ENCODE measurements around the gene C1orf232.

Gene C1orf232

DNA sequence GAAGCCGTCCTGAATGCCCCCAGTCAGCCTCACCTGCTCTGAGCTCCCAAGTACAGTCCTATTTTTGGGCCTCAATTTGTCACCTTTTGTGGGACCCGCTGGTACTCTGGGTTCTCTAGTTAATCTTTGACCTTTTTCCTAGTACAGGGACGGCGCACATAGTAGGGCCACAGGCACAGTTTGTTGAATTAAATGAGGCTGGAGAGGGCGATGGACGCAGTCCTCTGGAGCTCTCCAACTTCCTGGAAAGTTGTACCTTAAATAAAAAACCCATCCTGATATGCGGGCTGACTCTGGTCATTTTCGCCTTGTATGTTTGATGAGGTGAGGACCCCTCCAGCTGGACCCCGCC lies 5.1 kb downstream of the C1orf232 start:
- no peak overlapping the region for H3K27ac ChIP-seq (ENCODE audit: low read depth, low read length)
- peaks cover 8% of the 10 kb centered on the region for H3K4me1 ChIP-seq (ENCODE audit: control insufficient read depth, insufficient read depth, low read length, unreplicated experiment)
- H3K4me3 ChIP-seq (ENCODE audit: low read depth, low read length) = peak overlapping the region; percentile 72
- no peak overlapping the region for H2AFZ ChIP-seq (ENCODE audit: low read length, unreplicated experiment)
- H3K36me3 ChIP-seq (ENCODE audit: insufficient read depth, low read length) = no peaks in the 10 kb centered on the region
- H3K27me3 ChIP-seq (ENCODE audit: insufficient read depth, low read length) = peaks cover 4% of the 10 kb centered on the region; the same call in 1 of the 2 replicates
- H3K79me2 ChIP-seq (ENCODE audit: control insufficient read depth, insufficient read depth, low read length, unreplicated experiment) = no peaks in the 10 kb centered on the region

DNA sequence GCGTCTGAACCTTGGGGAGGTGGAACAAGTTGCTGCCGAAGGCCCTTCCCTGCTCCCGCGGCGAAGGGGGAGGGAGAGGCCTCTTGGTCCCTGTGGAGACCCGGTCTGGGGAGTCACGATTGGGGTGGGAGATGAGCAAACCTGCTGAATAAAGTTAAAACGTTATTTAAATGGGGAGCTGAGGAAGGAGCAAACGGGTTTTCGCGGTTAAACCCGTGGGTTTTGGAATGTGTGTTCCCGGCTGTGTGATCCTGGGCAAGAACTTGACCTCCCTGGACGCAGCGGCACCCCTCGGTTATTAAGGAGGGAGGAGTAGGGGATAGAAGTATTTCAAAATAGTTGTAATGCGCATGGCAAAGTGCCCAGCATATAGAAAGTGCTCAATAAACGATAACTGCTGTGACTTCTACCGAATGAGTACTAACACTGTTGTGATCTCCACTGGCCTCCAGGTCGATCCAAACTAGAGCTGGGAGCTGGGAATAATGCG lies 6.5 kb downstream of the C1orf232 start:
- no peaks in the 10 kb centered on the region for H3K36me3 ChIP-seq (ENCODE audit: insufficient read depth, low read length)
- peaks cover 8% of the 10 kb centered on the region for H3K4me1 ChIP-seq (ENCODE audit: control insufficient read depth, insufficient read depth, low read length, unreplicated experiment)
- H3K79me2 ChIP-seq (ENCODE audit: control insufficient read depth, insufficient read depth, low read length, unreplicated experiment) = no peaks in the 10 kb centered on the region
- peak overlapping the region; percentile 85 for H3K4me3 ChIP-seq (ENCODE audit: low read depth, low read length)
- H3K27me3 ChIP-seq (ENCODE audit: insufficient read depth, low read length) = peaks cover 4% of the 10 kb centered on the region; the same call in 1 of the 2 replicates
- no peak overlapping the region for H3K27ac ChIP-seq (ENCODE audit: low read depth, low read length)
- H2AFZ ChIP-seq (ENCODE audit: low read length, unreplicated experiment) = peak overlapping the region; percentile 98

DNA sequence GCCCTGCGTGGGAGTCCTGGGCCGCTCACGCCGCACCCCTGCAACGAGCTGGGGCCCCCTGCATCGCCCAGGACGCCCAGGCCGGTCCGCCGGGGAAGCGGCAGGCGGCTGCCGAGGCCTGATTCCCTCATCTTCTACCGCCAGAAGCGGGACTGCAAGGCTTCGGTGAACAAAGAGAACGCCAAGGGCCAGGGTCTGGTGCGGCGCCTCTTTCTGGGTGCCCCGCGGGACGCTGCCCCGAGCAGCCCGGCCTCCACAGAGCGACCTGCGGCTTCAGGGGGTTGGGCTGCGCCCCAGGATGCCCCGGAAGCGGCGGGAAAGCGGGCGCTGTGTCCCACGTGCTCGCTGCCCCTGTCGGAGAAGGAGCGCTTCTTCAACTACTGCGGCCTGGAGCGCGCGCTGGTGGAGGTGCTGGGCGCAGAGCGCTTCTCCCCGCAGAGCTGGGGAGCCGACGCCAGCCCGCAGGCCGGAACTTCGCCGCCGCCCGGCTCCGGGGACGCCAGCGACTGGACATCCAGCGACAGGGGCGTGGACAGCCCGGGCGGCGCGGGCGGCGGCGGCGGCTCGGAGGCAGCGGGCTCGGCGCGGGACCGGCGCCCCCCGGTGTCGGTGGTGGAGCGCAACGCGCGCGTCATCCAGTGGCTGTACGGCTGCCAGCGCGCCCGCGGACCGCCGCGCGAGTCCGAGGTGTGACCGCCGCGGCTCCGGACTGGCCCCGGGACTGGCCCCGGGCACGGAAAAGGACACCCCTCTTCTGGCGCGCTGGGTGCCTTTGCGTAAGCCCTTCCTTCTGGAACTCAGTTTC lies 7.1 kb downstream of the C1orf232 start:
- Histone ChIP-seq H3K79me2 (ENCODE audit: control insufficient read depth, insufficient read depth, low read length, unreplicated experiment) (no peaks in the 10 kb centered on the region), H3K36me3 (ENCODE audit: insufficient read depth, low read length) (no peaks in the 10 kb centered on the region), H3K27me3 (ENCODE audit: insufficient read depth, low read length) (peaks cover 4% of the 10 kb centered on the region; the same call in 1 of the 2 replicates), H2AFZ (ENCODE audit: low read length, unreplicated experiment) (peak overlapping the region; percentile 98), H3K4me3 (ENCODE audit: low read depth, low read length) (peak overlapping the region; percentile 85), H3K4me1 (ENCODE audit: control insufficient read depth, insufficient read depth, low read length, unreplicated experiment) (peaks cover 8% of the 10 kb centered on the region), H3K27ac (ENCODE audit: low read depth, low read length) (no peak overlapping the region)

DNA sequence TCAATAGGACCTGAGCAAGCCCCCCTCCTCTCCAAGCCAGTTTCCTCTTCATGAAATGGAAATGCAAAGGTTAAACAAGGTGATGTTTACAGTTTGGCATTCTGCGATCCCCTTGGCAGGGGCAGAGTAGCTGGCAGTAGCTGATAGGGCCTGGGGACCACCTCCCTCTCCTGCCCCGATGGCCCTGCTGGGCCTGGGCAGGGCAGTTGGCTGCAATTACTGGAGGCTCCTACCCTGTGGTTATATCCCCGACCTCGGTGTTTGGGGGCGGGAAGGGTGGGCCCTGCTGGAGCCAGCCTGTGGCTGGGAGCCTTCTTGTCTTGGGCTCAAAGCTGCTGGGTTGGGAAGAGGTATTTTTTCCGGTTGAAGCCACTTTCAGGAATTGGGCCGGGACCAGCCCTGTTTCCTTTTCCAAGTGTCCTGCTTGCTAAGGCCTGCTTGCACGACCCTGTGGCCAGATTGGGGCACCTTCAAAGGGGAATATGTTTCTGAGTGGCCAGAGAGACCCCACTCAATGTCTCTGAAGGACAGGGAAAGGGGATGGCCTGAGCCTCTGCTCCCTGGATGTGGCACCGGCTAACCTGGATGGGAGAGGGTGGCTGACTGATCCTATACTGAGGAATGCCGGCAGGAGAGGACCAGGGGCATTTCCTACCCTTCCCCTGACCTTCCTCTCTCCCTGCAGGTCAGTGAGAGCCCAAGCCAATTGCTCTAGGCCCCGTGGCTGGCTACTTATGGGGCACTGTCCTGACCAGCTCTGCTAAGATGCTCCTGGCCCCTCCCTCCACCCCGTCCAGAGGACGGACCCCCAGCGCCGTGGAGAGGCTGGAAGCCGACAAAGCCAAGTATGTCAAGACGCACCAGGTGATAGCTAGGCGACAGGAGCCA lies 8.0 kb downstream of the C1orf232 start:
- peak overlapping the region; percentile 98 for H2AFZ ChIP-seq (ENCODE audit: low read length, unreplicated experiment)
- H3K4me3 ChIP-seq (ENCODE audit: low read depth, low read length) = peak overlapping the region; percentile 85
- H3K79me2 ChIP-seq (ENCODE audit: control insufficient read depth, insufficient read depth, low read length, unreplicated experiment) = no peaks in the 10 kb centered on the region
- peaks cover 4% of the 10 kb centered on the region; the same call in 1 of the 2 replicates for H3K27me3 ChIP-seq (ENCODE audit: insufficient read depth, low read length)
- H3K27ac ChIP-seq (ENCODE audit: low read depth, low read length) = no peak overlapping the region
- no peaks in the 10 kb centered on the region for H3K36me3 ChIP-seq (ENCODE audit: insufficient read depth, low read length)
- H3K4me1 ChIP-seq (ENCODE audit: control insufficient read depth, insufficient read depth, low read length, unreplicated experiment) = peaks cover 11% of the 10 kb centered on the region

DNA sequence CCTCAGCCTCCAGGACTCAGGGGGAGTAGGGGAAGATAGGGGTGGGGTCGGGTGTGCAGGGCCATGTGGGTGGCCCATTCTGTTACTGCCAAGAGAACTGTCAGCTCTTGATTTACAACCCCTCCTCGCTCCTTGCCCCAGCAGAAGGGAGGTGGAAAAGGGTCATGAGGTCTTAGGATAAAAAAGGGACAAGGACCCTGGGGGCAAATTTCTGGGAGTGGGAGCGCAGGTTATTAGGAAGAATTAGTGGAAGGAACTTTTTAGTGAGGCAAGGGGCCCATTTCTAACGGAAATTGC lies 9.1 kb downstream of the C1orf232 start:
- peaks cover 11% of the 10 kb centered on the region for H3K4me1 ChIP-seq (ENCODE audit: control insufficient read depth, insufficient read depth, low read length, unreplicated experiment)
- peaks cover 4% of the 10 kb centered on the region; the same call in 1 of the 2 replicates for H3K27me3 ChIP-seq (ENCODE audit: insufficient read depth, low read length)
- H3K79me2 ChIP-seq (ENCODE audit: control insufficient read depth, insufficient read depth, low read length, unreplicated experiment) = no peaks in the 10 kb centered on the region
- no peak overlapping the region for H3K27ac ChIP-seq (ENCODE audit: low read depth, low read length)
- H3K4me3 ChIP-seq (ENCODE audit: low read depth, low read length) = no peak overlapping the region
- no peak overlapping the region for H2AFZ ChIP-seq (ENCODE audit: low read length, unreplicated experiment)
- no peaks in the 10 kb centered on the region for H3K36me3 ChIP-seq (ENCODE audit: insufficient read depth, low read length)

DNA sequence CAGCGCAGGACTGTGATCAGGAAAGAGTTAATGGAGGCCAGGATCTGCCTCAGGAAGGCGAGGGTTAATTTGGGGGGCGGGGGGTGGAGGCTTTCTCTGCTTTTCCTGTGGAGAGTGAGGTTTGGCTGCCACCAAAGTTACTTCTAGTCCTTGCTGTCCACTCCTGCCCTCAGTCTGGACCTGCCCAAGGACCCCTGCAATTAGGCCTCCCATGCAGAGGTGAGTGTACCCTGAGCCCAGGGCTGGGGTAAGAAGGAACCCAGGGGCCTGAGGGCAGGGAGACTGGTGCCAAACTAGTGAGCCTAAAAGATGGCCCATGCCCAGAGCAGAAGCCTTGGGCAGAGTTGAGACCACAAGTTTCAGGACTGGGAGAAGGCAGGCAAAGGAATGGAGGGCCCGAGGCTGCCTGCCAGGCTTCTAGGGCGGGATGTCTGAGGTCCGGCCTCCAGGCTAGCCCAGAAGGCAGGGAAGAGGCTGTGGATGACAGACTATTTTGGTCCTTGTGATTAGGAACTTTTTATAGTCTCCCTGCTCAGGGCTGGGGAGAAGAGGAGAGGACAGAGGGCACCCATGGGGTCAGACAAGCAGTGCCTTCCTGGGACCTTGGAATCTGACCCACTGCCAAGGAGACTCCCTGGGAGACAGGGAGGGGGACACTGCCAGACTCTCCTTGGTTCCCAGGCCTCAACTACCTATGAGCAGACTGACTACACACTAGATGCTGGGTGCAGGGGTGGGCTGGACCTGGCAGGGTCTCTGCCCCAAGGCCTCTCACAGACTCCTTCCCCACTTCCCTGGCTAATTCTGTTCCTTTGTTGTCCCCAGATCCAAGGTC lies 9.6 kb downstream of the C1orf232 start, which contains the start of gene FAM110D:
TSS of gene FAM110D (plus strand) at position 172 of the 835 bp plus-strand sequence. CDS start 2,213 bp downstream, outside the sequence.
- Histone ChIP-seq H3K27me3 (ENCODE audit: insufficient read depth, low read length) (peaks cover 4% of the 10 kb centered on the region; the same call in 1 of the 2 replicates), H2AFZ (ENCODE audit: low read length, unreplicated experiment) (no peak within 1 kb of the TSS)

DNA sequence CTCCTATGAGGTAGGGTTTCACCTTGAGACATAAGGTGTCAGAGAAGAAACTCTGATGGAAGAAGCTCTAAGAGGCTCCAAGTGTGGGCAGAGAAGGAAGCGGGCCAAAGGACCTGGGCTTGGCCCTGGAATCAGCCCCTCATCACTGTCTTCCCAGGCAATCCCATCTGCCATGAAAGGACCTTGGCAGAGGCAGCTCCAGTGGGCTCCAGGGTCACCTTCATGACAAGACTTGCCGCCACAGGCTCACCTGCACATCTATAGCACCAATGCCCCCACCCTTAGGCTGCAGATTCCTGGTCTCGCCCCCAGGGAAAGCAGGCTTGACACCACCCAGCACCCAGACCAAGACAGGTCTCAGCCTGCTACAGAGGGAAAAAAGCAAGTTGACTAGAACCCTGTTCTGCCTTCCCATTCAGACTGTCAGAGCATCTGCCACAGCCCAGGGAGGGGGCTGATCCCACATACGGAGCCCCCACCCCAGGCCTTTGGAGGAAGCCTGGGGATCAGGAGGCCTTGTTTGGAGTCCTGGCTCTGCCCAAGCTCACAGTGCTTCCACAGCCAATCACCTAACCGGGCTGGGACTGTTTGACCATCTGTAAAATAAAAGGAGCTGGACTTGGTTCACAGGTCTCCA lies 10.4 kb downstream of the C1orf232 start:
- H3K4me3 ChIP-seq (ENCODE audit: low read depth, low read length) = no peak overlapping the region
- H3K27me3 ChIP-seq (ENCODE audit: insufficient read depth, low read length) = no peaks in the 10 kb centered on the region
- no peak overlapping the region for H3K27ac ChIP-seq (ENCODE audit: low read depth, low read length)
- H2AFZ ChIP-seq (ENCODE audit: low read length, unreplicated experiment) = no peak overlapping the region
- no peaks in the 10 kb centered on the region for H3K36me3 ChIP-seq (ENCODE audit: insufficient read depth, low read length)
- peaks cover 11% of the 10 kb centered on the region for H3K4me1 ChIP-seq (ENCODE audit: control insufficient read depth, insufficient read depth, low read length, unreplicated experiment)
- H3K79me2 ChIP-seq (ENCODE audit: control insufficient read depth, insufficient read depth, low read length, unreplicated experiment) = no peaks in the 10 kb centered on the region

More for the DNA sequence above, 9.6 kb downstream of the C1orf232 start, which contains the start of gene FAM110D:
- H3K36me3 ChIP-seq (ENCODE audit: insufficient read depth, low read length) = no peaks in the 10 kb centered on the region
- H3K79me2 ChIP-seq (ENCODE audit: control insufficient read depth, insufficient read depth, low read length, unreplicated experiment) = no peaks in the 10 kb centered on the region
- no peak within 1 kb of the TSS for H3K27ac ChIP-seq (ENCODE audit: low read depth, low read length)
- H3K4me1 ChIP-seq (ENCODE audit: control insufficient read depth, insufficient read depth, low read length, unreplicated experiment) = peaks cover 11% of the 10 kb centered on the region
- no peak within 1 kb of the TSS for H3K4me3 ChIP-seq (ENCODE audit: low read depth, low read length)

DNA sequence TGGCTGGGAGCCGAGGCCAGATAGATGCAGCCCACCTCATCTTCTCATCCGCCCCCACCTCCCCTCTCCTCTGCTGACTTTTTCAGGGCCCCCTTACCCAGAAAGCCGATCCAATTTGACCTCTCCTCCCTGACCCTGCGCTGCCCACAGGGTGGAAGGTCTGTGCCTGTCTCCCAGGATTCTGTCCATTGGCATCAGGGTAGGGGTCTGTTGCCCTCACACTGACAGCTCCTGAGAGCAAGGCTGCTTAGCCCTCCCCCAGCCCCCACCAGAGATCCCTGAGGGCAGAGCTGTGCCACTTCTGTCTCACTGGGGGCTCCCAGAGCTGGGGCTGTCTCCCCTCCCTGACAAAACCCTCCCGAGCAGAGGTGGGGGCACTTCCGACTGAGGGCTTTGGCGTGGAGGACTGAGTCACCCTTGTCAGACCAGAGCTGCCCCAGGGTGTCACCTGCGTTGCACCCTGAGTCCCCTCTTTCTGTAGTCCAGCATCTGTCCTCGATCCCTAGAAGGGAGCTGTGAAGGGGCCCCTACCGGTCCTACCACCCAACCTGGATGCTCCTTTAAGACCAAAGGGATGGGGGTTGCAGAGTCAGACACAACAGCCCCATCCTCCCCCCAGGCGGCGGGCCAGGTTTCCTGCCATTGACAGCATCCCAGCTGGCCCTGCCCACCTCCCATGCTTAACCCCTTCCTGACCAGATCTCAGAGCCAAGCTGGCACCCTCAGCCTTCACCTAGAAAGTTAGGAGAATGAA lies 12.3 kb downstream of the C1orf232 start:
- H3K27ac ChIP-seq (ENCODE audit: low read depth, low read length) = no peak overlapping the region
- H2AFZ ChIP-seq (ENCODE audit: low read length, unreplicated experiment) = no peak overlapping the region
- H3K79me2 ChIP-seq (ENCODE audit: control insufficient read depth, insufficient read depth, low read length, unreplicated experiment) = no peaks in the 10 kb centered on the region
- peaks cover 11% of the 10 kb centered on the region for H3K4me1 ChIP-seq (ENCODE audit: control insufficient read depth, insufficient read depth, low read length, unreplicated experiment)
- no peak overlapping the region for H3K4me3 ChIP-seq (ENCODE audit: low read depth, low read length)
- no peaks in the 10 kb centered on the region for H3K27me3 ChIP-seq (ENCODE audit: insufficient read depth, low read length)
- no peaks in the 10 kb centered on the region for H3K36me3 ChIP-seq (ENCODE audit: insufficient read depth, low read length)

DNA sequence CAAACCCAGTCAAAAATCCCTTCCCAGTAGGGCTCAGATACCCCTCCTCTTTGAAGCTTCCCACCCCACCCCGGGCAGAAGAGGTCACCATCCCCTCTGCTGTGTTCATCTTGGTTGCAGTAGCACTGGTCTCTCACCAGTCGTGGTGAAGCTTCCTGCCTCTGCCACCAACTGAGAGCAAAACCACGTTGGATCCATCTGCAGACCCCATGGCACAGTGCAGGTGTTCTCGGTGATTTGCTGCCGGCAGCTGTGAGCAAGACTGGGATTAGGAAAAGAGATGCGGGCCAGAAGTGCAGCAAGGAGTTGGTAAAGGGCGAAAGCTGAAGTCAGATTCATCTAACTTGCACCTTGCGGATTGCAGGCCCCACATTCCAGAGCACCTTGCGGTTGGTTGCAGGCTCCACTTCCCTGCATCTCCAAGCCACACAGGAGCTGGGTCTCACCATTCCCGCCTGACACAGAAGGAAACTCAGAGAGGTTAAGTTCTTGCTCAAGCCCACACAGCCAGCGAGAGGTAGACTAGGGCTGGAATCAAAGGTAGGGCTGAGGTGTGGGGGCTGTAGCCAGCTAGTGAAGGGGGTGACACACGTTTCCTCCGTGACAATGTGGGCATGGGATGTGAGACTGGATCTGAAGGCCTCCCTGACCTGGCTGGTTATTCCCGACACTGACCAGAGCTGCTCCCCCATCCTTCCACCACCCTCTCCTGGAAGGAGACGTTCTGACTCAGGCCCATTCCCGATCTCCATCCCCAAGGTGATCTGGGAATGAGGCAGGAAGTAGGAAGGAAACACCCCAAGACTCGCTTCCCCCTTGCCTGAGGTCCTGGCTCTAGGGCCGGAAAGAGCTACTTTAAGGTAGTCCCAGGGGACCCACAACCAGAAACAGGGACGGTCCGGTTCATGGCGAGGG lies 13.1 kb downstream of the C1orf232 start:
- Histone ChIP-seq H3K79me2 (ENCODE audit: control insufficient read depth, insufficient read depth, low read length, unreplicated experiment) (no peaks in the 10 kb centered on the region), H3K27me3 (ENCODE audit: insufficient read depth, low read length) (0 out of 2 replicates have a peak, but pooled peaks cover under 1% of the 10 kb centered on the region), H2AFZ (ENCODE audit: low read length, unreplicated experiment) (no peak overlapping the region), H3K36me3 (ENCODE audit: insufficient read depth, low read length) (no peaks in the 10 kb centered on the region), H3K4me3 (ENCODE audit: low read depth, low read length) (no peak overlapping the region), H3K4me1 (ENCODE audit: control insufficient read depth, insufficient read depth, low read length, unreplicated experiment) (peaks cover 7% of the 10 kb centered on the region), H3K27ac (ENCODE audit: low read depth, low read length) (no peak overlapping the region)
